Right atrium auricular region (tissue), 2 donors: ENCODE data around the gene OR51E2. TPM values are rescaled to one million over a fixed set of nuclear protein-coding genes. Genes with fewer than 3 reads are reported as not detected.

Source experiments
- DNase-seq: peaks from one replicate; pipeline ENCODE4 v3.0.0-alpha.2; 2019; ENCODE audit warnings: low spot score
- H3K27ac ChIP-seq, 2 donors: fragments of 200-600 bp; sonication (generic); 1 replicate in 1 of 2; 2 replicates in 1 of 2; pipeline ENCODE4 v1.5.1; 2016 to 2019
- H3K27me3 ChIP-seq, 2 donors: fragments of 200-600 bp; sonication (generic); one replicate each; pipeline versions ENCODE4 v1.5.1 to v1.6.0; 2017 to 2019
- H3K36me3 ChIP-seq: fragments of 200-600 bp; sonication (generic); one replicate; pipeline ENCODE4 v1.5.1; 2016
- H3K4me1 ChIP-seq, 2 donors: fragments of 200-600 bp; sonication (generic); one replicate each; pipeline versions ENCODE4 v1.5.1 to v1.6.0; 2017 to 2019
- H3K4me3 ChIP-seq, 2 donors: fragments of 200-600 bp; sonication (generic); 1 replicate in 1 of 2; 2 replicates in 1 of 2; pipeline ENCODE4 v1.5.1; 2017 to 2019; ENCODE audit warnings: mild to moderate bottlenecking in 1 of 2, moderate library complexity in 1 of 2
- H3K9me3 ChIP-seq, 2 donors: fragments of 200-600 bp; sonication (generic); one replicate each; pipeline ENCODE4 v1.5.1; 2019
- CTCF ChIP-seq, 2 donors: fragments of 200-600 bp; sonication (generic); IDR thresholded peaks; one replicate each; pipeline ENCODE4 v1.5.1; 2019; ENCODE audit warnings: antibody characterized with exemption in 2 of 2
- total RNA-seq, 2 donors: library from RNA; depleted of rRNA; stranded (reverse); fragments of >200 nt; gene quantifications; one replicate each; pipeline ENCODE4 v1.1.0, GENCODE V29; 2016

The OR51E2 gene
- total RNA-seq, 2 donors from 2014 or later: 0.15 TPM; not detected in 1

DNA sequence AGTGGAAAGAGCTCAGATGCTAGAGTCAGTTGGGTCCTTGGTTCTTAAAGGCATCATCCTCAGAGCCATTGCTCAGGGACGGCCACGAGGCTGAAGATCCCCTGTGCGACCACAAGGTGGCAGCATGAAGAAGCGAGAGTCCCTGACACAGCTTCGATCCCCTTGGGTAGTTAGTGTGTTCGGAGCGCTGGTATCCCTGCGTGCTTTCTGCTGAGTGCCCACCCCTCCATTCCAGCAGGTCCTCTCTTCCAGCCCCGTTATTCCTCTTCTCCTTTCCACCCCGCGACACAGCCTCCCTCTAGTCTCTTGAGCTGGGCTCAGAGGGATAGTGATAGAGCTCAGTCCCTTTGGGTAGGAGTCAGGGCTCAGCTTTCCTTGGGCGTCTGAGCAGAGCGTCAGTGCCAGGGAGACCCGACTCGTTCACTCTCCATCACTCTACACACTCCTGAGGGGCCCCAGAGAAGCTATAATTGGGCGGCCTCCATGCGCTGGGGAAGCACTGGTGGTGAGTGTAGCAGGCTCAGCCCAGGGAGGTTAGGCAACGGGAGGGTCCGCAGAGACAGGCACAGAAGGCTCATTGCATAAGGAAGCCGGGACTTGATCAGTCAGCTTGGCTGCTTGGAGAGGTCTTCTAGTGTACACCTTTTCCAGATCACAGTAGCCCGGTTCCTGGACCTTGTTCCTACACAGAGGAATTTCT is 60.5 kb downstream of the OR51E2 start, which contains the start of gene OR51D1:
OR51D1 (plus strand) TSS at position 516 of the 700 bp plus-strand sequence. CDS start 2,314 bp downstream, outside the sequence.
- TF ChIP-seq CTCF (IDR thresholded peaks at IDR 0.05): peak; percentile 85 to 93
- peaks cover 0 to 14% of the 10 kb centered on the region in 2 donors for H3K4me1 ChIP-seq
- no peaks in the 10 kb centered on the region for H3K9me3 ChIP-seq
- DNase-seq: peak; percentile 75
- H3K27ac ChIP-seq: no peak within 1 kb of the TSS
- no peaks in the 10 kb centered on the region for H3K27me3 ChIP-seq
- no peaks in the 10 kb centered on the region for H3K36me3 ChIP-seq
- peak within 1 kb of the TSS in 1 of 2 donors; percentile 33 for H3K4me3 ChIP-seq

DNA sequence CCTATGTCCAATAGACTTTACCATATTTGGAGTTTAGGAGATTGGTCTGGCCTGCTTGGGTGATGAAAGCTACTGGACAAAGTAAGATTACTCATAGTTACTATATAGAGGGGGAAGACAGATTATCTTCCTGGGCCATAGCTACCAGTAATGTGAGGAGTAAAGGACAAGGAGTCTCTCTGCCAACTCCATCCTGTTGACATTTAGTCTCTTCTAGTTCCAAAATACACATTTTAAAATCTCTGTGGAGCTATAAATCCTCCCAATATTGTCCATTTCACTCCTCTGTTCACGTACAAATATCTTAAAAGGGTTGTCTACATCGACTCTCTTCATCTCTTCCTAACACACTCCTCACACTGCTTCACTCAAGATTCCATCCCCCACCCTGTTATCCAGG is 61.5 kb downstream of the OR51E2 start:
- Histone ChIP-seq H3K4me1 (peaks cover 0 to 9% of the 10 kb centered on the region in 2 donors), H3K9me3 (no peaks in the 10 kb centered on the region), H3K27ac (no peak overlapping the region), H3K36me3 (no peaks in the 10 kb centered on the region), H3K27me3 (no peaks in the 10 kb centered on the region), H3K4me3 (no peak overlapping the region)
- DNase-seq: no peak
- TF ChIP-seq CTCF (IDR thresholded peaks at IDR 0.05): no peak

Other genes starting within 250 kb of the OR51E2 start
- not detected for gene OR52K2, start 248.6 kb downstream of the OR51E2 start, total RNA-seq
- gene OR52K1, start 215.2 kb downstream of the OR51E2 start, total RNA-seq: not detected
- not detected for gene OR52M1, start 152.7 kb downstream of the OR51E2 start, total RNA-seq
- gene OR52I2, start 116.1 kb downstream of the OR51E2 start, total RNA-seq: not detected
- gene OR52I1, start 103.8 kb downstream of the OR51E2 start, total RNA-seq: not detected
- gene TRIM68, start 89.6 kb downstream of the OR51E2 start, total RNA-seq: 1 to 10 TPM; 7.5 to 9.6 TPM
- not detected for gene OR51D1, start 60.4 kb downstream of the OR51E2 start, total RNA-seq
- gene OR51E1, start 53.9 kb downstream of the OR51E2 start, total RNA-seq: 1 to 10 TPM in 1 of 2 donors, under 1 TPM in 1; 0.12 to 1.3 TPM
- gene MMP26, start 6.9 kb upstream of the OR51E2 start, total RNA-seq: not detected
- gene OR51F1, start 72.1 kb upstream of the OR51E2 start, total RNA-seq: not detected
- gene OR52R1, start 106.5 kb upstream of the OR51E2 start, total RNA-seq: not detected
- gene OR51F2, start 123.5 kb upstream of the OR51E2 start, total RNA-seq: not detected
- not detected for gene OR51S1, start 151.4 kb upstream of the OR51E2 start, total RNA-seq
- not detected for gene OR51T1, start 184.0 kb upstream of the OR51E2 start, total RNA-seq
- not detected for gene OR51A7, start 205.9 kb upstream of the OR51E2 start, total RNA-seq
- gene OR51G2, start 221.5 kb upstream of the OR51E2 start, total RNA-seq: not detected
- gene OR51G1, start 226.5 kb upstream of the OR51E2 start, total RNA-seq: not detected
- gene OR51A4, start 249.8 kb upstream of the OR51E2 start, total RNA-seq: not detected